HG03521 (cell line): Measurements from ENCODE around the gene PPP1R16B.

Experiments used
- ATAC-seq: cut with Tn5 transposase; IDR thresholded peaks from one replicate; pipeline ENCODE4 v1.9.1; 2021; ENCODE audit warnings: mild to moderate bottlenecking, moderate library complexity; ENCODE audit not compliant: unreplicated experiment

PPP1R16B gene

GRCh38 chr20:38961530-38962043, 156.1 kb downstream of the PPP1R16B start:
- ATAC-seq = no peak

- ATAC-seq = peak; percentile 97
Measured at GRCh38 chr20:38962044-38962927, 156.8 kb downstream of the PPP1R16B start, which contains the start of gene DHX35. Gene DHX35 (plus strand): TSS chr20:38962344. CDS start chr20:38962368, 24 bp downstream.

- ATAC-seq = no peak
Measured at GRCh38 chr20:38962928-38963401, 157.5 kb downstream of the PPP1R16B start.

- no peak for ATAC-seq
Measured at GRCh38 chr20:38963745-38964144, 158.2 kb downstream of the PPP1R16B start.

- ATAC-seq = no peak
Measured at GRCh38 chr20:38965264-38965663, 159.8 kb downstream of the PPP1R16B start.

- no peak for ATAC-seq
Measured at GRCh38 chr20:38968090-38968489, 162.6 kb downstream of the PPP1R16B start.

- no peak for ATAC-seq
Measured at GRCh38 chr20:38969708-38970107, 164.2 kb downstream of the PPP1R16B start.

GRCh38 chr20:38970302-38970701, 164.8 kb downstream of the PPP1R16B start:
- ATAC-seq = no peak
